Loucy (cell line): Measurements from ENCODE around the gene GDF11.

ENCODE experiments used
- H2AFZ ChIP-seq: fragments of 200-600 bp; sonication (generic); 2 replicates; pipeline ENCODE4 v1.6.0; 2016; ENCODE audit warnings: antibody characterized with exemption, mild to moderate bottlenecking, low read length, moderate library complexity
- H3F3A ChIP-seq: fragments of 200-600 bp; 2 replicates; pipeline ENCODE4 v1.6.0; 2016; ENCODE audit warnings: antibody characterized with exemption, low read depth, mild to moderate bottlenecking
- H3K27me3 ChIP-seq: fragments of 200-600 bp; sonication (generic); 2 replicates; pipeline ENCODE4 v1.6.1; 2014; ENCODE audit warnings: low read length, mild to moderate bottlenecking; ENCODE audit not compliant: insufficient read depth, poor library complexity, severe bottlenecking
- H3K36me3 ChIP-seq: fragments of 200-600 bp; sonication (generic); 2 replicates; pipeline ENCODE4 v1.6.1; 2016; ENCODE audit warnings: low read length; ENCODE audit not compliant: insufficient read depth
- H3K4me1 ChIP-seq: fragments of 200-600 bp; sonication (generic); 2 replicates; pipeline ENCODE4 v1.5.1; 2014; ENCODE audit warnings: low read length, mild to moderate bottlenecking; ENCODE audit not compliant: insufficient read depth, poor library complexity, severe bottlenecking
- H3K4me2 ChIP-seq: fragments of 200-600 bp; sonication (generic); 2 replicates; pipeline ENCODE4 v1.6.0; 2014; ENCODE audit warnings: antibody characterized with exemption, low read length, low read depth, mild to moderate bottlenecking; ENCODE audit not compliant: poor library complexity, severe bottlenecking
- H3K4me3 ChIP-seq: fragments of 200-600 bp; sonication (generic); 2 replicates; pipeline ENCODE4 v1.5.1; 2014; ENCODE audit warnings: low read length, mild to moderate bottlenecking, mixed read lengths; ENCODE audit not compliant: poor library complexity, severe bottlenecking
- H3K79me2 ChIP-seq: fragments of 200-600 bp; sonication (generic); 2 replicates; pipeline ENCODE4 v1.6.1; 2014; ENCODE audit warnings: low read length; ENCODE audit not compliant: insufficient read depth
- H3K9ac ChIP-seq: fragments of 200-600 bp; sonication (generic); 2 replicates; pipeline ENCODE4 v1.6.0; 2014; ENCODE audit warnings: mild to moderate bottlenecking, low read depth, low read length, moderate library complexity; ENCODE audit not compliant: poor library complexity, severe bottlenecking
- H3K9me2 ChIP-seq: fragments of 200-600 bp; sonication (generic); replicated peaks from 2 replicates; pipeline ENCODE4 v1.6.1; 2016; ENCODE audit warnings: low read depth, low read length, mixed read lengths
- H3K9me3 ChIP-seq: fragments of 200-600 bp; sonication (generic); 2 replicates; pipeline ENCODE4 v1.6.1; 2014; ENCODE audit warnings: mild to moderate bottlenecking, antibody characterized with exemption, low read length, low read depth; ENCODE audit not compliant: insufficient read depth
- H4K20me1 ChIP-seq: fragments of 200-600 bp; sonication (generic); 2 replicates; pipeline ENCODE4 v1.6.0; 2014; ENCODE audit warnings: antibody characterized with exemption, low read length, mild to moderate bottlenecking; ENCODE audit not compliant: insufficient read depth, poor library complexity, severe bottlenecking
- CTCF ChIP-seq: fragments of 200-600 bp; sonication (generic); conservative IDR thresholded peaks from 2 replicates; pipeline ENCODE4 v1.5.1; 2014; ENCODE audit warnings: mild to moderate bottlenecking, antibody characterized with exemption, low read length
- EZH2phosphoT487 ChIP-seq: fragments of 200-600 bp; IDR thresholded peaks from 2 replicates; pipeline ENCODE4 v1.6.1; 2018; ENCODE audit warnings: antibody characterized with exemption, mild to moderate bottlenecking, moderate library complexity, borderline replicate concordance

Gene GDF11

GRCh38 chr12:55728939-55729818 lies 13.7 kb upstream of the GDF11 start, which contains the start of gene CD63:
Gene CD63 (minus strand): TSS chr12:55729009. CDS start chr12:55728341, 668 bp downstream.
- TF ChIP-seq EZH2phosphoT487 = no peak
- no peak for TF ChIP-seq CTCF
- Histone ChIP-seq H3K36me3 (peaks cover 3% of the 10 kb centered on the region; the same call in 1 of the 2 replicates), H2AFZ (peak within 1 kb of the TSS; percentile 68)

GRCh38 chr12:55729819-55730818 lies 12.8 kb upstream of the GDF11 start:
- Histone ChIP-seq H3K79me2 (peaks cover 42% of the 10 kb centered on the region), H4K20me1 (peaks cover 23% of the 10 kb centered on the region), H3K9me3 (no peaks in the 10 kb centered on the region), H3K4me1 (peaks cover 34% of the 10 kb centered on the region), H3K4me2 (peak overlapping the region; percentile 76), H3K4me3 (peak overlapping the region; percentile 80), H3K9me2 (no peaks in the 10 kb centered on the region), H3K27me3 (no peaks in the 10 kb centered on the region), H2AFZ (peak overlapping the region; percentile 68; the same call in 1 of the 2 replicates), H3F3A (peaks cover 12% of the 10 kb centered on the region), H3K36me3 (no peaks in the 10 kb centered on the region; the same call in 1 of the 2 replicates), H3K9ac (peak overlapping the region; percentile 94)
- TF ChIP-seq EZH2phosphoT487 (no peak), CTCF (peak; percentile 47)

More at GRCh38 chr12:55728939-55729818, 13.7 kb upstream of the GDF11 start, which contains the start of gene CD63:
- no peaks in the 10 kb centered on the region for H3K9me3 ChIP-seq
- no peaks in the 10 kb centered on the region for H3K9me2 ChIP-seq
- H3F3A ChIP-seq = peaks cover 12% of the 10 kb centered on the region
- H3K4me3 ChIP-seq = peak within 1 kb of the TSS; percentile 80
- peaks cover 23% of the 10 kb centered on the region for H4K20me1 ChIP-seq
- peaks cover 45% of the 10 kb centered on the region for H3K79me2 ChIP-seq
- H3K4me2 ChIP-seq = peak within 1 kb of the TSS; percentile 76
- H3K4me1 ChIP-seq = peaks cover 38% of the 10 kb centered on the region
- peak within 1 kb of the TSS; percentile 94 for H3K9ac ChIP-seq
- H3K27me3 ChIP-seq = no peaks in the 10 kb centered on the region

DNA sequence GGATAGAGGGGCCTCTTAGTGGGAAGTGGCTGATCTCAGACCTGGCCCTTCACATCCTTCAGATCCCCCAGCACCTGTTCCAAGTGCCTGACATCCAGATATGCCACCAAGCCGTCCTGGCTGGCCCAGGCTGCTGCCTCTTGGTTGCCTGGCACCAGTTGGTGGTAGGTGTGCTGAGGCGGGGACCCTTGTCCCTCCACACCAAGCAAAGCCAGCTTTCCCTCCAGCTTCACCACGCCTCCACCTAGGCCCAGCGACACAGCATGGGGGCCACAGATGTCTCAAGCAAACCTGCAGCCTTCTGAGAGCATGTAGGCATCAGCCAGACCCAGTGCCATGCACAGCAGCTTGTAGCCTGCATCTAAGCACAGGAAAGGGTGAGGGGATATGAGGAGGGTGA lies 10.6 kb upstream of the GDF11 start:
- no peak overlapping the region for H3K9ac ChIP-seq
- H3K4me3 ChIP-seq = no peak overlapping the region
- peaks cover 32% of the 10 kb centered on the region for H3K4me1 ChIP-seq
- H2AFZ ChIP-seq = no peak overlapping the region
- H4K20me1 ChIP-seq = peaks cover 9% of the 10 kb centered on the region
- H3K79me2 ChIP-seq = peaks cover 27% of the 10 kb centered on the region
- no peaks in the 10 kb centered on the region for H3K9me2 ChIP-seq
- H3K4me2 ChIP-seq = peak overlapping the region; percentile 28
- TF ChIP-seq EZH2phosphoT487 (no peak), CTCF (no peak)
- no peaks in the 10 kb centered on the region for H3K9me3 ChIP-seq
- H3K27me3 ChIP-seq = no peaks in the 10 kb centered on the region
- peaks cover 12% of the 10 kb centered on the region for H3F3A ChIP-seq
- no peaks in the 10 kb centered on the region for H3K36me3 ChIP-seq
